GM19025 (cell line): Measurements from ENCODE around the gene HCN1.
"Not testable (repeated sequence)": the region's sequence is repeated elsewhere in the genome, so short reads cannot be mapped to it uniquely, and the experiment has no call there.

ENCODE experiments used
- ATAC-seq: cut with Tn5 transposase; IDR thresholded peaks from one replicate; pipeline ENCODE4 v1.9.1; 2021; ENCODE audit warnings: mild to moderate bottlenecking, low read depth, moderate library complexity; ENCODE audit not compliant: unreplicated experiment

HCN1 gene

DNA sequence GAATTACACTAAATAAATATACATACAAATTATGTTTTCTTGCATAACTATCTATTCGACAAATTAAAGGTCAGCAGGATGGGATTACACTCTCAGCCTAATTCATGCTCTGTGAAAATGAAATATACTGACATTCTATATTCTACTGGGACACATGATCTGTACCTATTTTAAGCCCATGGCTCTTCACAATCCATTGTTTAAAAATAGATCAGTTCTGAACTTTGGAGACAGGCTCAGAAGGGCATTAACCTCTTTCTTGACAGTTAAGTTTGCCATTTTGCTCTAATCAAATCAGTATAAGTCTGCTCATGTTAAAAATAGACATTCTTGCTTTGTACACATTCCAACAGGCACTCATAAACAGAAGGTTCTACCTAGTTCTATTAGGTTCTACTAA, 361.2 kb downstream of the HCN1 start:
- no peak for ATAC-seq

DNA sequence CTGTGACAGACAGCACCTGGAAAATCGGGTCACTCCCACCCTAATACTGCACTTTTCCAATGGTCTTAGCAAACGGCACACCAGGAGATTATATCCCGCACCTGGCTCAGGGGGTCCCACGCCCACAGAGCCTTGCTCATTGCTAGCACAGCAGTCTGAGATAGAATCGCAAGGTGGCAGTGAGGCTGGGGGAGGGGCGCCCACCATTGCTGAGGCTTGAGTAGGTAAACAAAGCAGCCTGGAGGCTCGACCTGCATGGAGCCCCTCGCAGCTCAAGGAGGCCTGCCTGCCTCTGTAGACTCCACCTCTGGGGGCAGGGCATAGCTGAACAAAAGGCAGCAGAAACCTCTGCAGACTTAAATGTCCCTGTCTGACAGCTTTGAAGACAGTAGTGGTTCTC, 383.6 kb downstream of the HCN1 start:
- not testable (repeated sequence) for ATAC-seq

DNA sequence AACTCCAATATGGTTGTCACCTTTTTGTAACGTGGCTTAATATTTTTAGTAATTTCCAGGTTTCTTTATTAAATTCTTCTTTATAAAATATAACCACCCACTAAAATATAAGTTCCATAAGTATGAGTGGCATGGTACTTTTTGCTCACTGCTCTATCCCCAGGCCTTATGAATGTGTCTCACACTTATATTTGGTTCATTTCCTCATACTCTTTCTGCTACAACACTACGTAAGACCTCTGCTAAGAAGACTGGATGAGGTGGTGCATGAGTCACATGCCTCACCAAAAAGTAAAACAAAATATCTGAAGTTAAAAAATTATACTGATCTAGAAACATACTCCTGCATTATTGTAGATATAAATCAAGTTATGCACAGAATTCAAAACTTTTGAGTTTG, 400.9 kb downstream of the HCN1 start:
- ATAC-seq, result no peak

DNA sequence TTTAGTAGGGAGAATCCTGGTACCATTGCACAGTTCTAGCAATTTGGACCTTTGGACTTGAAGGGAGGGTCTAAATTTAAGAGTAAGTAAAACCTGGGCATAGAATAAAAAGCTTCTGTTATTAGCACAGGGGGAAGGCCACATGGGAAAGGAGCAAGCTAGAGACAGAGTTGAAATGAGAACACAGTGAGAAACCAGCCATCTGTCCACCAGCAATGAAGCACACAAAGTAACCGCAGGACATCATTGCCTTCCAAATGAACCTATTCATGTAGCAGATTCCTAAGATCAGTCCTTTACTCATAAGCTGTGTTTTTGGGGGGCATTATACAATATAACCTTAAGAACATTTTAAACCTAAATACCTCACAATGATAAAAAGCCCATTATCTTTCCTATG, 407.4 kb downstream of the HCN1 start:
- ATAC-seq, result no peak

DNA sequence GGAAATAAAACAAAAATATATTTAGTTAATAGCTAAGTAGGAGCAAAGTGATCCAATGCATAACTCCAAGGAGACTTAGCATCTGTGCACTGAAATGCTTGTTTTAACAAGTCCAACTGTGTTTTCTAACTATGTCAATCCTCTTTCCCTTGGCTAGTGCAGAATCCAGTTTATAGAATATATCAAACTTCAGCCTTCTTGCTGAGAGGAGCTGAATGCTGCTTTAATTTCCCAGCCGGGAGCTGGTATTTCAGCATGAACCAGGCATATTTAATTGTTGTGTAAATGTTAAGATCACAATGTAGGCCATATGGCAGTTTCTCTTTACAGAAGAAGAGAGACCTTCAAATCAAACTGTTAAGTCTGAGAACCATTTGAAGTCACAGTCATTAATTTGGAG, 411.7 kb downstream of the HCN1 start:
- ATAC-seq, result no peak

DNA sequence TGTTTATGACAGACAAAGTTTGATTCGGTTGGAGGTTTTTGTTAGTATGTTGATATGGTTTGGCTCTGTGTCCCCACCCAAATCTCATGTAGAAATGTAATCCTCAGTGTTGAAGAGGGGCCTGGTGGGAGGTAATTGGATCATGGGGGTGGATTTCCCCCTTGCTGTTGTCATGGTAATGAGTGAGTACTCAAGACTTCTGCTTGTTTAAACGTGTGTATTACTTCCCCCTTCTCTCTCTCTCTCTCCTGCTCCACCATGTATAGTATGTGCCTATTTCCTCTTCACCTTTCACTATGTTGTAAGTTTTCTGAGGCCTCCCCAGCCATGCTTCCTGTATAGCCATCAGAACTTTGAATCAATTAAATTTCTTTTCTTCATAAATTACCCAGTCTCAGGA, 415.1 kb downstream of the HCN1 start:
- no peak for ATAC-seq

DNA sequence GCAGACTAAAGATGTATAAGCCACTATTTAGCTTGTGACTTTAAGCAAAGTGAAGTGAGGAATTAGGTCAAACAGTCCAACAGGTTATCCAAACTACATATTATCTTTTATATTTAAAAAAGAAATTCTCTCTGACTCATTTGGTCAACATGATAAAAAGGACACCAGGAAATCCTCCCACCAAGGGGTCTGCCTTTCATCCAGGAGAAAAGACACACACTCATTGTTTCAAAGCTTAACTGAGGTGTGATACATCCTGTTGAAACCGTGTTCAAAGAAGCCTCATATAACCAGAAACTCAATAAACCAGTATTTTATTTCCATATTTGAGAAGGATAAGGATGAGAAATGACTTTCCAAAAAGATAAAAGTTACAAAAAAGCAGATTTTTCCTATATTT, 417.1 kb downstream of the HCN1 start:
- ATAC-seq, result no peak

DNA sequence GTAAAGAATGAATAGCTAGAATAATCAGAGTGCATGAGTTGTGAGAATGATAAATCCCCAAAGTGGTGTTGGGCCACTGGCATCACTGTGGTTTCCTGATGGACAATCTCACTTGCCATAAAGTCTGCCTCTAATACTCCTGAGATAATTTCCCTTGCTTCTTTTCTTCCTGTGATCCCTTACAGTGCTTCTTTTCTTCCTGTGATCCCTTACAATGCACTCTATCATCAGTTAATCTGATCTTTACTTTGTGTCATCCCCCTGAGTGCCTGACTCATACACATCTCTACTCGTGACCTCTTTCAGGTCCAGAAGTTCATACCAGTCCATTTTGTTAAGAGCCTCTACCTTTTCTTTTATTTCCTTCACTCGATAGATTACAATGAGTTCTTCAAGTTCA, 418.3 kb downstream of the HCN1 start:
- ATAC-seq, result no peak

DNA sequence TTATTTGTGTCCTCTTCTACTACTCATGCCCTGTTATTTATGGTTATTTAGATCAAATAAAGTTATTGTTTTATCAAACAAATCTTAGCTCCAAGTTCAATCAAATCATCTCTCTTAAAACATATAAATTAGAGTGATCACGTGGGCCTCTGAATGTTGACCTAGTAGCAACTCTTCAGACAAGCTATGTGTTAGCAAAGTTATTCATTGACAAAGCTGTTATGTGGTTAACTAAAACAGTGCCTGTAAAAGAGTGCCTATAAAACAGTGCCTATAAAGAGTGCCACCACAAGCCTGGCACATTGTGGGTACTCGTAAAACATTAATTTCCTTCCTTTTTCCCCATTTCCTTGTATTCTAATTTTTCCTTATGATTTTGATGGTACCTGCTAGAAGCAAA, 421.9 kb downstream of the HCN1 start:
- no peak for ATAC-seq

DNA sequence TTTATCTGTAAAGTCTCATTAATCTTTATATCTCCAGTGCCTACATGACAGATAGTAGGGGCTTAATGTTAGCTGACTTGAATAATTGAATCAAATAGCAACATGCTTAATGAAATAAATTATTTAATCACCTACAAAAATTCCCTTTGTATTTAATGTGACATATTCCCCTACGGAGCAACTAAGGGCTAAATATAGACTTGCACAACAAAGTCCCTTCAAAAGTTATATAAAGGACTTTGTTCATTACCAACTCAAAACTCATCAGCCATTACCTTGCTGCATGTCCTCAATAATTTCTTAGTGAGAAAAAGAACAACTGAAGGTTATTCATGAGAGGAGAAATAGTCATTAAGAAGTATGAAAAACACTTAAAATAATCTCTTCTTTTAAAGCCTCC, 424.6 kb downstream of the HCN1 start:
- no peak for ATAC-seq

DNA sequence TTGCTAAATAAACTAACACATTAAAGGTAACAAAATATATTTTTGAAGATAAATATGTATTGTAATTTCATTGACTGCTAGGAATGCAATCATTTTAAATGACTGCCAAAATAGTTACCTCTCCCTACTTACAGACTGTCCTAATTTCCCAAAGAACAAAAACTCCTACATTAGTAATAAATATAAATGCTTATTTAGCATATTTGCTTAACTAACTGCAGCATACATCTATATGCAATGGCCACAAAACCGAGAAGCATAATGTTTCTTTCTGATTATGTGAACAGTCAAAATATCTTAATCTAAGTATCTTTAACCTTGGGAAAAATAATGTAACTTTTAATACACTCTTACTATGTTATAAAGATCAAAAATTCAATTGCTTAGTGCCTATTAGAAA, 431.7 kb downstream of the HCN1 start:
- ATAC-seq, result no peak

DNA sequence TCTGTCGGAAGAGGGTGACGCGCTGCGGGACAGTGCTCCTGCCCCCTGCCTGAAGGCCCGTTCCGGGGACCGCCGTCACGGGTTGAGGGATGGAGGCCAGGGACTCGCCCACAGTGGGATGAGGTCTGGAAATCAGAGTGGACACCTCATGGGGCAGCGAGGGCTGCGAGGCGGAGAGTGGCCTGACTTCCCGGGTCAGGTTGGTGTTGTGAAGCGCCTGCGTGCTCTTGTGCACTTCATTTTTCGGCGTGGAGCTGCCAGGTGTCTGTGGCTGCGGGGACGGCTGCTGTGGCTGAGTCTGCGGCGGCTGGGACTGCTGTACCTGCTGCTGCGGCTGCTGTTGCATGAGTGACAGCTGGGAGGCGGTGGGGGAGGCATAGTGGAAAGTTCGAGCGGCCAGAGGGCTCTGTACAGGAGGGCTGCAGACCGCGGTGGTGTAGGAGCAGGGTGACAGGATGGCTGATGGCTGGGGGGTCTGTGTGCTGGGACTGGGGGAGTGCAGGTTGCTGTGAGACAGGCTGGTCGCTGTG, 434.1 kb downstream of the HCN1 start:
- ATAC-seq, result no peak

DNA sequence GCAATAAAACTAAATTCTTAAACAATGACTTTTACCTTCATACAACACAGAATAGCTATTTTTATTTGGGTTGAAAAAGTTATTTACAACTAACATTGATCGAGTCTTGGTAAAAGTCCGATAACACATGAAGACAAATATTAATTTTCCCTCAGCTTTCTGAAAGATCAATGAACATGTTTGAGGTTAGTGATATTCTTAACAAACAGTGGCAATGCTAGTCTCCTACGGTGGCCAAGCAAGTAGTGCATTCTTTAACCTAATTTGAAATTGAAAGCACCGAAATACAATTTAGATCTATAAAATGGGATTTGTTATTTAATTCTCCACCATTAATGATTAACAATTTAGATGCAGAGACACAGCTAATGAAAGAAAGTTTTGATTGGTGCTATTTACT, 435.1 kb downstream of the HCN1 start:
- ATAC-seq, result no peak

DNA sequence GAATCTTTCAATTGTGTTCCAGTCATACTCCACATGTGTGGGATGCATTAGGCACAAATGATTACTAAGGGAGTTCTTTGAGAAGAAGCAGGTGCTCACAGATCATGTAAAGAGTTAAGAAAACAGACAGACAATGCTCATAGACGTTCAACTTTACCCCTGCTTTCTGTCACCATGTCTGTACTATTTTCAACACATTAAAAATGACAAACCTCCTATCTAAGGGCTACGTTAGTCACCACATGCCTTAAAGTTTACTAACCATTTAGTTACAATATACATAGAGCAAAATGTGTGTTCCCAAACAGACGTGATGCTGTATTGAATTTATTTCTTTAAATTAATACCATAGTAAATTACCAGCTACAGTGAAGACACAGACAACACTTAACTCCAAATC, 435.9 kb downstream of the HCN1 start:
- no peak for ATAC-seq

DNA sequence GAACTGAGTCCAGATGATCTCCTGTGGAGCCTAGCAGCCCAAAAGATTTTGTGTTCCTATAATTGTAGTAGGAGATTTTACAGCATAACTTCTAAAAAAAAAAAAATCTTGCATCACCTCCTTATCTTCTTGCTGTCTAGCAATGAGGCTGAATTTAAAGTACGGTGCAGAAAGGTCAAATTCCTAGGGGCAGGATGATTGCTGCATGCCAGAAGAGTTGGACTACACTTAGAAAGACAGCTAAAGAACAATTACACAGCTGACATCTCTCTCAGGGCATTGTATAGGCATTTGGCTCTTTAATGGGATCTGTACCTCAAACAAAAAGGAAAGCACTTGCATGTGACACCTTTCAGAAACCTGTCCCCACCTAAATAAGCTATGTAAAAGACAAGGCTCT, 443.2 kb downstream of the HCN1 start:
- no peak for ATAC-seq

DNA sequence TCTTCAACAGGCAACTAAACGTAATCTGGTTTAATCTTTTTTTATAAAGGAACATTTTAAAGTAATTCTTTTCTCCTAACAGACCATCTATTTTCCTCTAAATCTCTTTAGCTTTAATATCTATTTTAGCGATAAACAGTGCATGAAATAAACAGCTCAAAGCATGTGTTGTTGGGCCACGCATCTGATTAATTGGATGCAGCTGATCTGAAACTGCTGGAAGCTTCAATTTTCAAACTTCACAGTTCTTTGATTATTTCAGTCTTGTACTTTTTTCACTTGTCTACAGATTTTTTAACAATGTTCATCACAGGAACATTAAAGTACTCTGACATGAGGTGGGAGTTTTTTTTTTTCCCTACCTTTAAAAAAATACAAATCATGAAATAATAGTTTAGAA, 443.6 kb downstream of the HCN1 start:
- ATAC-seq, result no peak

DNA sequence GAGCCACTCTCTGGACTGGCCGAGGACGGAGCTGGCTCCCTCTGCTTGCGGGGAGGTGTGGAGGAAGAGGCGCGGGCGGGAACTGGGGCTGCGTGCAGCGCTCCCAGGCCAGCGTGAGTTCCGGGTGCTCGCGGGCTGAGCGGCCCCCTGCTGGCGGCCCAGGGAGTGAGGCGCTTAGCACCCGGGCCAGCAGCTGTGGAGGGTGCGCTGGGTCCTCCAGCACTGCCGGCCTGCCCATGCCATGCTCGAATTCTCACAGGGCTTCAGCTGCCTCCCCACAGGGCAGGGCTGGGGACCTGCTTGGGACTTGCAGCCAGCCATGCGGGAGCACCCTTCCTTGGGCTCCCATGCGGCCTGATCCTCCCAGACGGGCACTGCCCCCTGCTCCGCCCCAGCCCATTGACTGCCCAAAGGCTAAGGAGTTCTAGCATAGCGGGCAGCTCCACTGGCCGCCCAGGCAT, 470.6 kb downstream of the HCN1 start:
- ATAC-seq, result no peak

DNA sequence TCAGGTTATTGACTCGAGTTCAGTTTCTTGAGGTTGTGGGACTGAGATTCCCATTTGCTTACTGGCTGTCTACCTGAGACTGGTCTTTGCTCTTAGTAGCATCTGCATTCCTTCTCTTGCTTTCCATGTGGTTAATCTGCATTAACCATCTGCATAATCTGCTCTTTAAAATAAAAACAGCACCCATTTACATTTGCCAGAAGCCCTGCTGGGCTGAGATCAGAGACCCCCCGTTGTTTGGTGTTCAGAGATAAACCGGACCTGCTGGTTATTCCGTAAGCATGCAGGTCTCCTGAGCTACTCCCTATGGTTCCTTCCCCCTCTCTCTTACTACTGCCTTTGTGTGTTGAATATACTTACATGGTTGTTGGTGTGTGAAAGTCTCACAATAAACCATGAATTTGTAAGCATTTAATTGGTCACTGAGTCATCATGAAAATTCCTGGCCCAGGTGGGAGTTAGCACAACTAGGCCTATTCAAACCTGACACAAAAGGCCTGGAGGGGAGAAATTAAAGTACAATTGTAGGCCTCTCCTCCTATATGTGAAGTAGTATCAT, 490.7 kb downstream of the HCN1 start:
- ATAC-seq, result no peak
